ENCODE measurements around the gene TMOD1.

DNA sequence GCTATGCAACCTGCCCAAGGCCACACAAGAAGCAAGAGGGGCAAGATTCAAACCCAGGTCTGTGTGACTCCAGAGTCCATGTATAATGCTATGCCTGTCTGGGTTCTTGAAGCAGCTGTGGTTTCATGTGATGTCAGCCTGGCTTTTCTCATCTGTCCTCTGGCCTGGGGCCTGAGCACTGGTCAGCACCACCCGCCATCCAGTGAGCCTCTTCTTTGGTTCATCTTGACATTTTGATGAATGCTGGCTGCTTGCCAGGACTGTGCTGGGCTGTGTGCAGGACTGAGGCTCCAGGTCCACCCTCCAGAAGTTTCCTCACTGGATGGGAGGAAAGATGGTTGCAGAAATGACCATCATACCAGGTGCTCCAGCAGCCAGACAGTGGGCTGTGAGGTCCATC lies 70.2 kb downstream of the TMOD1 start:
- no peak for TF ChIP-seq EZH2 (IDR thresholded peaks at IDR 0.05)
- no peak for TF ChIP-seq CTCF (IDR thresholded peaks at IDR 0.05)
